HG03565 (cell line): ENCODE measurements around the gene TMEM213.

ENCODE experiments used
- ATAC-seq: cut with Tn5 transposase; IDR thresholded peaks from one replicate; pipeline ENCODE4 v1.9.1; 2021; ENCODE audit warnings: mild to moderate bottlenecking, moderate library complexity; ENCODE audit not compliant: unreplicated experiment

TMEM213 gene

GRCh38 chr7:138871814-138872090 is 74.0 kb downstream of the TMEM213 start:
- no peak for ATAC-seq

- no peak for ATAC-seq
Measured at GRCh38 chr7:138872576-138872975, 74.8 kb downstream of the TMEM213 start.

- no peak for ATAC-seq
Measured at GRCh38 chr7:138873220-138873892, 75.6 kb downstream of the TMEM213 start.

GRCh38 chr7:138875794-138876193 is 78.0 kb downstream of the TMEM213 start:
- no peak for ATAC-seq

- no peak for ATAC-seq
Measured at GRCh38 chr7:138876326-138876725, 78.5 kb downstream of the TMEM213 start.

- ATAC-seq: no peak
Measured at GRCh38 chr7:138878051-138878450, 80.3 kb downstream of the TMEM213 start.

GRCh38 chr7:138878856-138879255 is 81.1 kb downstream of the TMEM213 start:
- ATAC-seq: no peak

- no peak for ATAC-seq
Measured at GRCh38 chr7:138879356-138879755, 81.6 kb downstream of the TMEM213 start.

GRCh38 chr7:138880881-138881578 is 83.2 kb downstream of the TMEM213 start:
- ATAC-seq: no peak

- no peak for ATAC-seq
Measured at GRCh38 chr7:138881579-138882188, 83.9 kb downstream of the TMEM213 start.

GRCh38 chr7:138882249-138882648 is 84.5 kb downstream of the TMEM213 start:
- no peak for ATAC-seq

- ATAC-seq: no peak
Measured at GRCh38 chr7:138885383-138886147, 87.8 kb downstream of the TMEM213 start.

GRCh38 chr7:138886501-138886917 is 88.7 kb downstream of the TMEM213 start:
- peak; percentile 86 for ATAC-seq

- no peak for ATAC-seq
Measured at GRCh38 chr7:138887085-138887710, 89.4 kb downstream of the TMEM213 start.
